ENCODE measurements around the gene FBXO33. TPM values are rescaled to one million over a fixed set of nuclear protein-coding genes. Genes with fewer than 3 reads are reported as not detected.

Gene FBXO33
- polyA plus RNA-seq, 3 donors, result 9.0 to 14.8 (median 14.1) TPM

- H2AFZ ChIP-seq (ENCODE audit: insufficient read depth, low read depth, low read length, poor library complexity, severe bottlenecking), result no peak overlapping the region
- no peak overlapping the region for H3K27ac ChIP-seq (ENCODE audit: low read depth in 1 of 2, low read length in 2 of 2)
- H4K20me1 ChIP-seq (ENCODE audit: insufficient read depth, low read length), result no peaks in the 10 kb centered on the region
- TF ChIP-seq CTCF (IDR thresholded peaks at IDR 0.05), result no peak
- no peak for DNase-seq
- H3K27me3 ChIP-seq (ENCODE audit: control insufficient read depth in 2 of 2, insufficient read depth in 2 of 2, low read length in 2 of 2), result no peaks in the 10 kb centered on the region
- no peaks in the 10 kb centered on the region for H3K79me2 ChIP-seq (ENCODE audit: insufficient read depth, low read length)
- no peaks in the 10 kb centered on the region for H3K36me3 Mint-ChIP-seq
- WGBS (ENCODE audit: insufficient coverage), result 86% methylated on average over 1 of the region's 2 CpGs
- H3K4me1 ChIP-seq (ENCODE audit: control insufficient read depth in 1 of 2, insufficient read depth in 2 of 2, low read length in 2 of 2), result no peaks in the 10 kb centered on the region
- H3K4me3 ChIP-seq (replicated peaks in 1 of 3; ENCODE audit: low read depth in 2 of 3, low read length in 3 of 3), result no peak overlapping the region
- no peak overlapping the region for H3K4me3 Mint-ChIP-seq
- H3K4me2 ChIP-seq (replicated peaks; ENCODE audit: extremely low read depth, low read length, poor library complexity, severe bottlenecking), result no peak overlapping the region
- H3K27me3 Mint-ChIP-seq (ENCODE audit: low read depth in 3 of 3), result peaks cover 0 to 1% (median 0%) of the 10 kb centered on the region in 3 donors
- no peak overlapping the region for H3K27ac Mint-ChIP-seq
- peaks cover 0 to 13% (median 2%) of the 10 kb centered on the region in 7 donors for H3K9me3 Mint-ChIP-seq
- H3K4me1 Mint-ChIP-seq, result no peaks in the 10 kb centered on the region
- intact Hi-C loops (cut with micrococcal nuclease), result no loop called here
- H3K9me3 ChIP-seq (replicated peaks in 1 of 2; ENCODE audit: control insufficient read depth in 1 of 2, insufficient read depth in 1 of 2, low read length in 2 of 2), result no peaks in the 10 kb centered on the region
- no peaks in the 10 kb centered on the region for H3K36me3 ChIP-seq (replicated peaks in 1 of 2; ENCODE audit: control insufficient read depth in 1 of 2, insufficient read depth in 2 of 2, low read length in 2 of 2)
- H3K9ac ChIP-seq (ENCODE audit: insufficient read depth, low read length, poor library complexity, severe bottlenecking), result no peak overlapping the region
Observed at GRCh38 chr14:39452680-39453079, 20.4 kb upstream of the FBXO33 start.

GRCh38 chr14:39451811-39452210 is 19.6 kb upstream of the FBXO33 start:
- intact Hi-C loops (cut with micrococcal nuclease), result no loop called here
- WGBS (ENCODE audit: insufficient coverage), result no CpG with 5 or more reads among the region's 2 CpGs

More at GRCh38 chr14:39451811-39452210, 19.6 kb upstream of the FBXO33 start:
- Histone ChIP-seq H3K4me2 (replicated peaks; ENCODE audit: extremely low read depth, low read length, poor library complexity, severe bottlenecking) (no peak overlapping the region), H3K4me3 (replicated peaks in 1 of 3; ENCODE audit: low read depth in 2 of 3, low read length in 3 of 3) (no peak overlapping the region), H3K9ac (ENCODE audit: insufficient read depth, low read length, poor library complexity, severe bottlenecking) (no peak overlapping the region), H3K4me1 (ENCODE audit: control insufficient read depth in 1 of 2, insufficient read depth in 2 of 2, low read length in 2 of 2) (no peaks in the 10 kb centered on the region), H3K9me3 (replicated peaks in 1 of 2; ENCODE audit: control insufficient read depth in 1 of 2, insufficient read depth in 1 of 2, low read length in 2 of 2) (no peaks in the 10 kb centered on the region), H3K27me3 (ENCODE audit: control insufficient read depth in 2 of 2, insufficient read depth in 2 of 2, low read length in 2 of 2) (no peaks in the 10 kb centered on the region), H2AFZ (ENCODE audit: insufficient read depth, low read depth, low read length, poor library complexity, severe bottlenecking) (no peak overlapping the region), H3K79me2 (ENCODE audit: insufficient read depth, low read length) (no peaks in the 10 kb centered on the region), H4K20me1 (ENCODE audit: insufficient read depth, low read length) (no peaks in the 10 kb centered on the region), H3K36me3 (replicated peaks in 1 of 2; ENCODE audit: control insufficient read depth in 1 of 2, insufficient read depth in 2 of 2, low read length in 2 of 2) (no peaks in the 10 kb centered on the region), H3K27ac (ENCODE audit: low read depth in 1 of 2, low read length in 2 of 2) (no peak overlapping the region)
- H3K27ac Mint-ChIP-seq, result no peak overlapping the region
- no peaks in the 10 kb centered on the region for H3K36me3 Mint-ChIP-seq
- H3K27me3 Mint-ChIP-seq (ENCODE audit: low read depth in 3 of 3), result peaks cover 0 to 3% (median 0%) of the 10 kb centered on the region in 3 donors
- no peaks in the 10 kb centered on the region for H3K4me1 Mint-ChIP-seq
- H3K9me3 Mint-ChIP-seq, result peaks cover 0 to 7% (median 0%) of the 10 kb centered on the region in 7 donors
- TF ChIP-seq CTCF (IDR thresholded peaks at IDR 0.05), result no peak
- H3K4me3 Mint-ChIP-seq, result no peak overlapping the region
- DNase-seq, result no peak
